Endothelial cell of umbilical vein (primary cell): Measurements from ENCODE around the gene CCER1. TPM values are rescaled to one million over a fixed set of nuclear protein-coding genes. Genes with fewer than 3 reads are reported as not detected.
A peak's percentile ranks its signal among the peaks of the same experiment; 100 is the strongest.

Source experiments
- BruUV-seq: library from RNA; stranded (reverse); fragments of 400-500 nt; replicated peaks from 2 replicates; lab custom pipeline; 2021; lab: Mats Ljungman, UMichigan
- CTCF ChIA-PET: fragments of 300-600, 350-600 bp; sonication (Branson Sonifier 250); formaldehyde crosslinking; loops from one replicate; lab custom pipeline; 2021; ENCODE audit warnings: antibody characterized with exemption, inconsistent platforms; lab: Charles Lee
- POLR2A ChIA-PET: fragments of 300-600, 350-600 bp; sonication (Branson Sonifier 250); formaldehyde crosslinking; loops from one replicate; lab custom pipeline; 2021; ENCODE audit warnings: antibody characterized with exemption, inconsistent platforms; lab: Charles Lee
- DNase-seq: peaks from one replicate; pipeline ENCODE4 v3.0.0-alpha.2; 2011; ENCODE audit warnings: low read depth, low spot score
- FAIRE-seq: peaks from 2 replicates; lab custom pipeline; 2011; peaks lifted over from hg19 to GRCh38; lab: Jason Lieb, UNC
- H2AFZ ChIP-seq: 2 replicates; pipeline ENCODE4 v1.6.0; 2012; ENCODE audit warnings: low read depth, low read length, control low read depth, inconsistent platforms
- H3K27ac ChIP-seq: 2 replicates; pipeline ENCODE4 v1.5.1; 2011; ENCODE audit warnings: low read depth, mild to moderate bottlenecking, control low read depth, low read length, moderate library complexity; ENCODE audit not compliant: insufficient read depth
- H3K27me3 ChIP-seq, 2 experiments: 2 replicates each; pipeline versions ENCODE4 v1.6.0 to v1.6.1; 2011; ENCODE audit warnings: low read length in 2 of 2, mixed read lengths in 1 of 2; ENCODE audit not compliant: control insufficient read depth in 2 of 2, insufficient read depth in 2 of 2
- H3K36me3 ChIP-seq, 2 experiments: 2 replicates in 1 of 2; 3 replicates in 1 of 2; pipeline ENCODE4 v1.5.1; 2011; ENCODE audit warnings: low read length in 2 of 2, mild to moderate bottlenecking in 1 of 2, moderate library complexity in 1 of 2; ENCODE audit not compliant: control insufficient read depth in 2 of 2, insufficient read depth in 2 of 2; ENCODE audit errors: extremely low read depth in 1 of 2
- H3K4me1 ChIP-seq: 3 replicates; pipeline ENCODE4 v1.5.1; 2011; ENCODE audit warnings: mild to moderate bottlenecking, low read length; ENCODE audit not compliant: control insufficient read depth, insufficient read depth; ENCODE audit errors: extremely low read depth
- H3K4me2 ChIP-seq: 2 replicates; pipeline ENCODE4 v1.6.1; 2011; ENCODE audit warnings: low read length, control low read depth, mixed read lengths; ENCODE audit not compliant: insufficient read depth
- H3K4me3 ChIP-seq, 3 experiments: fragments of 200-600 bp in 1 of 3; sonication (generic), shearing (Covaris generic) in 1 of 3; replicated peaks in 1 of 3; 2 replicates each; pipeline ENCODE4 v1.5.1; 2011 to 2016; ENCODE audit warnings: control low read depth in 3 of 3, low read length in 3 of 3, mild to moderate bottlenecking in 2 of 3, inconsistent platforms in 1 of 3, low read depth in 1 of 3, moderate library complexity in 1 of 3; ENCODE audit not compliant: insufficient read depth in 1 of 3
- H3K79me2 ChIP-seq: 2 replicates; pipeline ENCODE4 v1.6.0; 2012; ENCODE audit warnings: low read length, inconsistent platforms; ENCODE audit not compliant: control insufficient read depth, insufficient read depth
- H3K9ac ChIP-seq: replicated peaks from 2 replicates; pipeline ENCODE3; 2011; ENCODE audit warnings: low read length, control low read depth; ENCODE audit not compliant: insufficient read depth; ENCODE audit errors: extremely low read depth
- H3K9me1 ChIP-seq: replicated peaks from 3 replicates; pipeline ENCODE4 v1.6.0; 2011; ENCODE audit warnings: mild to moderate bottlenecking, low read length; ENCODE audit not compliant: control insufficient read depth, insufficient read depth; ENCODE audit errors: extremely low read depth
- H3K9me3 ChIP-seq: replicated peaks from 2 replicates; pipeline ENCODE4 v1.5.1; 2012; ENCODE audit warnings: low read length, inconsistent platforms; ENCODE audit not compliant: control insufficient read depth, insufficient read depth
- H4K20me1 ChIP-seq: replicated peaks from 2 replicates; pipeline ENCODE3; 2011; ENCODE audit warnings: mild to moderate bottlenecking, low read length; ENCODE audit not compliant: control insufficient read depth, insufficient read depth; ENCODE audit errors: extremely low read depth
- CTCF ChIP-seq, 2 donors: IDR thresholded peaks; 1 replicate in 1 of 2; 2 replicates in 1 of 2; pipeline ENCODE4 v1.5.1; 2011; ENCODE audit warnings: low read length in 2 of 2, mild to moderate bottlenecking in 2 of 2, moderate library complexity in 2 of 2, control low read depth in 1 of 2, inconsistent platforms in 1 of 2, low read depth in 1 of 2; ENCODE audit not compliant: insufficient read depth in 1 of 2; ENCODE audit errors: extremely low read depth in 1 of 2
- EZH2 ChIP-seq: IDR thresholded peaks from 2 replicates; pipeline ENCODE4 v1.6.1; 2012; ENCODE audit warnings: borderline replicate concordance, low read depth, mild to moderate bottlenecking, moderate library complexity, low read length, inconsistent platforms; ENCODE audit not compliant: severe bottlenecking
- FOS ChIP-seq: IDR thresholded peaks from 2 replicates; pipeline ENCODE4 v1.6.1; 2011; ENCODE audit warnings: mild to moderate bottlenecking, low read length, moderate library complexity, borderline replicate concordance; ENCODE audit not compliant: insufficient read depth
- GATA2 ChIP-seq: IDR thresholded peaks from 2 replicates; pipeline ENCODE4 v1.7.0; 2011; ENCODE audit warnings: low read depth, mild to moderate bottlenecking, moderate library complexity, mixed read lengths, low read length; ENCODE audit not compliant: insufficient read length, insufficient read depth
- JUN ChIP-seq: IDR thresholded peaks from 2 replicates; pipeline ENCODE4 v1.6.1; 2011; ENCODE audit warnings: borderline replicate concordance, low read depth; ENCODE audit not compliant: insufficient read length, insufficient read depth
- MAX ChIP-seq: IDR thresholded peaks from 2 replicates; pipeline ENCODE4 v1.6.1; 2011; ENCODE audit not compliant: insufficient read depth, insufficient read length
- MYC ChIP-seq: IDR thresholded peaks from one replicate; pipeline ENCODE4 v1.6.1; 2011; ENCODE audit warnings: mild to moderate bottlenecking, low read depth, low read length
- POLR2A ChIP-seq: IDR thresholded peaks from 2 replicates; pipeline ENCODE4 v1.6.1; 2012; ENCODE audit warnings: low read depth, mild to moderate bottlenecking, control low read depth, low read length
- POLR2AphosphoS5 ChIP-seq: IDR thresholded peaks from 2 replicates; pipeline ENCODE4 v1.6.1; 2012; ENCODE audit warnings: low read depth, mild to moderate bottlenecking, control low read depth, low read length, moderate library complexity; ENCODE audit not compliant: insufficient read depth
- dilution Hi-C: fragments of 300-500 bp; cut with MboI; formaldehyde crosslinking; loops from one replicate; pipeline ENCODE4 v1.15.0; 2019; ENCODE audit warnings: low sequenced_read_pairs; ENCODE audit not compliant: extremely low pct_ligation_motif_present
- intact Hi-C: fragments of 100-400 bp; cut with micrococcal nuclease; formaldehyde crosslinking; loops from one replicate; pipeline ENCODE4 v1.10.0; 2022
- polyA plus RNA-seq, 4 experiments: library from polyadenylated mRNA; depleted of rRNA in 3 of 4; stranded (reverse) in 3 of 4; unstranded in 1 of 4; fragments of >200 nt; gene quantifications; 2 replicates each; pipeline versions ENCODE4 v1.2.1 to v1.2.3, GENCODE V29; 2011 to 2012; ENCODE audit warnings: missing spikeins in 1 of 4
- total RNA-seq: library from RNA; stranded (reverse); gene quantifications from 2 replicates; pipeline ENCODE4 v1.2.3, GENCODE V29; 2021

Gene CCER1
- total and polyA plus RNA-seq, 2 donors (not counting 3 experiments of a cell fraction or from before 2014, with no cell fraction given) = not detected

DNA sequence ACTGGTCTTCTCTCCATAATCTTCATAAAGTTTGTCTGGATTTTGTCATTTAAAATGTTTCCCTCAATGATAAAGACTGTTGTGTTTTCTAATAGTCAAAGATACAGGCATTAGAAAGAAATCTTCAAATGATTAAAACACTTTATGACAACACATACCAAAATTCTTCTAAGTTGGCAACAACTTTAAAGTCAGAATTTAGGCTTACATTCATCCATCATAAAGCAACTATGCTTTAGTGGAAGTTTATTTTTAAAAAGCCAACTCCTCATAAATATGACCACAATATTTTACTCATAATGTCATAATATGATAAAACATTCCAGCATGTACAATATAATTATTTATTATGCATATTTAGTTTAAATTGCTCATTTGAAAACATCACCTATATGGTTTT lies 17.2 kb upstream of the CCER1 start:
- Histone ChIP-seq H4K20me1 (no peaks in the 10 kb centered on the region), H3K9me3 (no peaks in the 10 kb centered on the region), H3K4me3 (no peak overlapping the region), H3K27me3 (no peaks in the 10 kb centered on the region), H3K4me1 (peaks cover 11% of the 10 kb centered on the region), H3K79me2 (no peaks in the 10 kb centered on the region), H3K9ac (no peak overlapping the region), H2AFZ (no peak overlapping the region), H3K36me3 (no peaks in the 10 kb centered on the region), H3K27ac (no peak overlapping the region), H3K9me1 (no peaks in the 10 kb centered on the region), H3K4me2 (no peak overlapping the region)
- FAIRE-seq = no peak
- TF ChIP-seq FOS (no peak), MAX (no peak), GATA2 (no peak), EZH2 (no peak)
- dilution Hi-C loops = no loop called here
- BruUV-seq = no TSS peak
- no peak for DNase-seq
- ChIA-PET CTCF (no interaction called here), POLR2A (no interaction called here)
- intact Hi-C loops = no loop called here

- H3K27ac ChIP-seq = no peak overlapping the region
- FAIRE-seq (no peak), DNase-seq (peak; percentile 9)
- H3K4me1 ChIP-seq = peaks cover 11% of the 10 kb centered on the region
- H2AFZ ChIP-seq = no peak overlapping the region
- no peaks in the 10 kb centered on the region for H3K36me3 ChIP-seq
- no peak for TF ChIP-seq FOS
- TF ChIP-seq POLR2AphosphoS5 = no peak
- no peak for TF ChIP-seq EZH2
- TF ChIP-seq MAX = no peak
- TF ChIP-seq JUN = no peak
- no peak for TF ChIP-seq POLR2A
- TF ChIP-seq GATA2 = no peak
- TF ChIP-seq MYC = no peak
- TF ChIP-seq CTCF (IDR thresholded peaks at IDR 0.05; ENCODE audit: extremely low read depth in 1 of 2, insufficient read depth in 1 of 2, low read depth in 1 of 2, low read length in 2 of 2) = no peak
- ChIA-PET CTCF (interaction anchor here (1.0 to 2.6 kb wide), 4 partner anchors 9 to 362 kb away, joined by 3 to 19 read pairs (median 4); no protein-coding TSS in a partner anchor), POLR2A (no interaction called here)
- no peaks in the 10 kb centered on the region for H3K79me2 ChIP-seq
- no peaks in the 10 kb centered on the region for H3K9me1 ChIP-seq
- dilution Hi-C loops = no loop called here
- H3K4me2 ChIP-seq = no peak overlapping the region
- no peak overlapping the region for H3K9ac ChIP-seq
- BruUV-seq = no TSS peak
- H4K20me1 ChIP-seq = no peaks in the 10 kb centered on the region
- no peaks in the 10 kb centered on the region for H3K27me3 ChIP-seq
- intact Hi-C loops = no loop called here
- no peak overlapping the region for H3K4me3 ChIP-seq
- no peaks in the 10 kb centered on the region for H3K9me3 ChIP-seq
Measured at GRCh38 chr12:90970911-90971310, 15.9 kb upstream of the CCER1 start.
